ENCODE measurements around the gene IL13RA1.
A peak's percentile ranks its signal among the peaks of the same experiment; 100 is the strongest.
"Not testable (repeated sequence)": the region's sequence is repeated elsewhere in the genome, so short reads cannot be mapped to it uniquely, and the experiment has no call there.

The IL13RA1 gene

GRCh38 chrX:118714521-118714920 lies 12.9 kb upstream of the IL13RA1 start:
- no peak overlapping the region for H3K27ac ChIP-seq (ENCODE audit: low read depth, low read length)
- H3K4me3 ChIP-seq (ENCODE audit: low read depth, low read length) = no peak overlapping the region
- no peaks in the 10 kb centered on the region for H3K36me3 ChIP-seq (ENCODE audit: control insufficient read depth, insufficient read depth, low read length)
- no peak overlapping the region for H3K9ac ChIP-seq (ENCODE audit: low read depth, low read length)
- no peaks in the 10 kb centered on the region for H3K9me3 ChIP-seq (ENCODE audit: control insufficient read depth, insufficient read depth, low read length)
- H3K27me3 ChIP-seq (ENCODE audit: control insufficient read depth, insufficient read depth, low read length) = no peaks in the 10 kb centered on the region
- H3K4me1 ChIP-seq (ENCODE audit: control insufficient read depth, insufficient read depth, low read length) = no peaks in the 10 kb centered on the region

- not testable (repeated sequence) for H3K27me3 ChIP-seq (ENCODE audit: control insufficient read depth, insufficient read depth, low read length); H3K36me3 ChIP-seq (ENCODE audit: control insufficient read depth, insufficient read depth, low read length); H3K4me1 ChIP-seq (ENCODE audit: control insufficient read depth, insufficient read depth, low read length); H3K27ac ChIP-seq (ENCODE audit: low read depth, low read length); H3K9me3 ChIP-seq (ENCODE audit: control insufficient read depth, insufficient read depth, low read length); H3K4me3 ChIP-seq (ENCODE audit: low read depth, low read length); H3K9ac ChIP-seq (ENCODE audit: low read depth, low read length)
Measured at GRCh38 chrX:118715917-118716316, 11.5 kb upstream of the IL13RA1 start.

- H3K9ac ChIP-seq (ENCODE audit: low read depth, low read length); H3K9me3 ChIP-seq (ENCODE audit: control insufficient read depth, insufficient read depth, low read length); H3K4me3 ChIP-seq (ENCODE audit: low read depth, low read length); H3K4me1 ChIP-seq (ENCODE audit: control insufficient read depth, insufficient read depth, low read length); H3K36me3 ChIP-seq (ENCODE audit: control insufficient read depth, insufficient read depth, low read length); H3K27ac ChIP-seq (ENCODE audit: low read depth, low read length); H3K27me3 ChIP-seq (ENCODE audit: control insufficient read depth, insufficient read depth, low read length): not testable (repeated sequence)
Measured at GRCh38 chrX:118716833-118717232, 10.6 kb upstream of the IL13RA1 start.

- H3K4me3 ChIP-seq (ENCODE audit: low read depth, low read length) = no peak overlapping the region
- no peaks in the 10 kb centered on the region for H3K9me3 ChIP-seq (ENCODE audit: control insufficient read depth, insufficient read depth, low read length)
- no peak overlapping the region for H3K9ac ChIP-seq (ENCODE audit: low read depth, low read length)
- H3K27me3 ChIP-seq (ENCODE audit: control insufficient read depth, insufficient read depth, low read length) = peaks cover 9% of the 10 kb centered on the region
- H3K27ac ChIP-seq (ENCODE audit: low read depth, low read length) = no peak overlapping the region
- H3K36me3 ChIP-seq (ENCODE audit: control insufficient read depth, insufficient read depth, low read length) = no peaks in the 10 kb centered on the region
- H3K4me1 ChIP-seq (ENCODE audit: control insufficient read depth, insufficient read depth, low read length) = peaks cover 8% of the 10 kb centered on the region; the same call in 1 of the 2 replicates
Measured at GRCh38 chrX:118717678-118718391, 9.6 kb upstream of the IL13RA1 start.

GRCh38 chrX:118718737-118719136 lies 8.7 kb upstream of the IL13RA1 start:
- H3K9ac ChIP-seq (ENCODE audit: low read depth, low read length) = no peak overlapping the region
- peaks cover 9% of the 10 kb centered on the region for H3K27me3 ChIP-seq (ENCODE audit: control insufficient read depth, insufficient read depth, low read length)
- H3K27ac ChIP-seq (ENCODE audit: low read depth, low read length) = no peak overlapping the region
- no peaks in the 10 kb centered on the region for H3K36me3 ChIP-seq (ENCODE audit: control insufficient read depth, insufficient read depth, low read length)
- no peak overlapping the region for H3K4me3 ChIP-seq (ENCODE audit: low read depth, low read length)
- H3K4me1 ChIP-seq (ENCODE audit: control insufficient read depth, insufficient read depth, low read length) = peaks cover 8% of the 10 kb centered on the region; the same call in 1 of the 2 replicates
- H3K9me3 ChIP-seq (ENCODE audit: control insufficient read depth, insufficient read depth, low read length) = no peaks in the 10 kb centered on the region

GRCh38 chrX:118720058-118720707 lies 7.2 kb upstream of the IL13RA1 start:
- H3K4me3 ChIP-seq (ENCODE audit: low read depth, low read length) = no peak overlapping the region
- H3K36me3 ChIP-seq (ENCODE audit: control insufficient read depth, insufficient read depth, low read length) = no peaks in the 10 kb centered on the region
- H3K4me1 ChIP-seq (ENCODE audit: control insufficient read depth, insufficient read depth, low read length) = peaks cover 12% of the 10 kb centered on the region; the same call in 1 of the 2 replicates
- H3K9me3 ChIP-seq (ENCODE audit: control insufficient read depth, insufficient read depth, low read length) = no peaks in the 10 kb centered on the region
- H3K9ac ChIP-seq (ENCODE audit: low read depth, low read length) = no peak overlapping the region
- peaks cover 9% of the 10 kb centered on the region for H3K27me3 ChIP-seq (ENCODE audit: control insufficient read depth, insufficient read depth, low read length)
- H3K27ac ChIP-seq (ENCODE audit: low read depth, low read length) = no peak overlapping the region

- H3K36me3 ChIP-seq (ENCODE audit: control insufficient read depth, insufficient read depth, low read length) = no peaks in the 10 kb centered on the region
- H3K9ac ChIP-seq (ENCODE audit: low read depth, low read length) = no peak overlapping the region
- no peak overlapping the region for H3K4me3 ChIP-seq (ENCODE audit: low read depth, low read length)
- peaks cover 26% of the 10 kb centered on the region for H3K27me3 ChIP-seq (ENCODE audit: control insufficient read depth, insufficient read depth, low read length)
- H3K4me1 ChIP-seq (ENCODE audit: control insufficient read depth, insufficient read depth, low read length) = peaks cover 25% of the 10 kb centered on the region
- H3K27ac ChIP-seq (ENCODE audit: low read depth, low read length) = no peak overlapping the region
- H3K9me3 ChIP-seq (ENCODE audit: control insufficient read depth, insufficient read depth, low read length) = no peaks in the 10 kb centered on the region
Measured at GRCh38 chrX:118723376-118723775, 4.0 kb upstream of the IL13RA1 start.

GRCh38 chrX:118724365-118724764 lies 3.0 kb upstream of the IL13RA1 start:
- Histone ChIP-seq H3K9ac (ENCODE audit: low read depth, low read length) (no peak overlapping the region), H3K4me1 (ENCODE audit: control insufficient read depth, insufficient read depth, low read length) (peaks cover 30% of the 10 kb centered on the region), H3K4me3 (ENCODE audit: low read depth, low read length) (no peak overlapping the region)

GRCh38 chrX:118724775-118725174 lies 2.6 kb upstream of the IL13RA1 start:
- no peaks in the 10 kb centered on the region for H3K36me3 ChIP-seq (ENCODE audit: control insufficient read depth, insufficient read depth, low read length)
- H3K4me1 ChIP-seq (ENCODE audit: control insufficient read depth, insufficient read depth, low read length) = peaks cover 32% of the 10 kb centered on the region
- H3K27ac ChIP-seq (ENCODE audit: low read depth, low read length) = no peak overlapping the region
- H3K9ac ChIP-seq (ENCODE audit: low read depth, low read length) = no peak overlapping the region
- no peaks in the 10 kb centered on the region for H3K9me3 ChIP-seq (ENCODE audit: control insufficient read depth, insufficient read depth, low read length)
- H3K27me3 ChIP-seq (ENCODE audit: control insufficient read depth, insufficient read depth, low read length) = peaks cover 40% of the 10 kb centered on the region
- no peak overlapping the region for H3K4me3 ChIP-seq (ENCODE audit: low read depth, low read length)

More at GRCh38 chrX:118724365-118724764, 3.0 kb upstream of the IL13RA1 start:
- peaks cover 36% of the 10 kb centered on the region for H3K27me3 ChIP-seq (ENCODE audit: control insufficient read depth, insufficient read depth, low read length)
- no peak overlapping the region for H3K27ac ChIP-seq (ENCODE audit: low read depth, low read length)
- no peaks in the 10 kb centered on the region for H3K36me3 ChIP-seq (ENCODE audit: control insufficient read depth, insufficient read depth, low read length)
- H3K9me3 ChIP-seq (ENCODE audit: control insufficient read depth, insufficient read depth, low read length) = no peaks in the 10 kb centered on the region

GRCh38 chrX:118726396-118726795 lies 1.0 kb upstream of the IL13RA1 start:
- Histone ChIP-seq H3K9me3 (ENCODE audit: control insufficient read depth, insufficient read depth, low read length) (no peaks in the 10 kb centered on the region), H3K27me3 (ENCODE audit: control insufficient read depth, insufficient read depth, low read length) (peaks cover 47% of the 10 kb centered on the region), H3K4me3 (ENCODE audit: low read depth, low read length) (no peak overlapping the region; the same call in 1 of the 2 replicates), H3K9ac (ENCODE audit: low read depth, low read length) (no peak overlapping the region), H3K4me1 (ENCODE audit: control insufficient read depth, insufficient read depth, low read length) (peaks cover 36% of the 10 kb centered on the region), H3K36me3 (ENCODE audit: control insufficient read depth, insufficient read depth, low read length) (no peaks in the 10 kb centered on the region), H3K27ac (ENCODE audit: low read depth, low read length) (no peak overlapping the region)

GRCh38 chrX:118727686-118728339 lies 407 bp downstream of the IL13RA1 start:
- Histone ChIP-seq H3K9me3 (ENCODE audit: control insufficient read depth, insufficient read depth, low read length) (no peaks in the 10 kb centered on the region), H3K4me1 (ENCODE audit: control insufficient read depth, insufficient read depth, low read length) (peaks cover 36% of the 10 kb centered on the region), H3K36me3 (ENCODE audit: control insufficient read depth, insufficient read depth, low read length) (no peaks in the 10 kb centered on the region), H3K4me3 (ENCODE audit: low read depth, low read length) (peak overlapping the region; percentile 66), H3K27ac (ENCODE audit: low read depth, low read length) (peak overlapping the region; percentile 58), H3K9ac (ENCODE audit: low read depth, low read length) (peak overlapping the region; percentile 28; the same call in 1 of the 2 replicates), H3K27me3 (ENCODE audit: control insufficient read depth, insufficient read depth, low read length) (peaks cover 41% of the 10 kb centered on the region)
